Fibroblast of skin of scalp (primary cell): ENCODE measurements around the gene MYOF.
"Not testable (repeated sequence)": the region's sequence is repeated elsewhere in the genome, so short reads cannot be mapped to it uniquely, and the experiment has no call there.

Experiments
- DNase-seq: peaks from one replicate; pipeline ENCODE4 v3.0.0-alpha.2; 2013

The MYOF gene

DNA sequence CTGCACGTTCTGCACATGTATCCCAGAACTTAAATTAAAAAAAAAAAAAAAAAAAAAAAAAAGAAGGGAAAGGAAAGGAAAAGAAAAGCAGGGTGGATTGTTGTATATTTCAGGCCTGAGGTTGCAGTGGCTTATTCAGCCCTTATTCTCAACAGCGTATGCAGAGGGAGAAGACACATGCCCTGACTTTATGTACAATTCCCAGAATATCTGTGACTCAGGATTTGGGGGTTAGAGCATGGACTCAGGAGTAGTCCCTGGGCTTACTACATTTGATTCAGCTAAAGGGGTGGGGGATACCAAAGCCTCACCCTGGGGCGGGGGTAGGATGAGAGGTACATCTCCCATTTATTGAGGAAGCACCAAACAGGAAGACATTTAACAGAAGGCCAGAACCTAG lies 137.4 kb downstream of the MYOF start:
- DNase-seq = no peak

DNA sequence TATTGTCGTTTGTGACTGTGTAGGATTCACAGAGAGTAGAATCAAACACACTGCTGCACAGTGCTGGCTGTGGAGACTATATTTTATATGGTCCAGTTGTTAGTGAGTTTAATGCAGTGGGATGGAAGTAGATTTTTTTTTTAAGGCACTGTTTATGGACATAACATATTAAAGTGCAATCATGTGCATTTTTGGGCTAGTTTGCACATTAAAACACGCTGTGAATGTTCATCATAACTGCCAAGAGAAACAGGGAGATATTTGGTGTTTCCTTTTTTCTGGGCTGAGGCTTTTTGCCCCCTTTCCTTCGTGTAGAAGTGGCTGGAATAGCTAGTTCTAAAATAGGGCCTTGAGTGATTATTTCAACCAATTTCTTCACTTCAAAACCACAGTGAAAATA lies 139.2 kb downstream of the MYOF start:
- no peak for DNase-seq

DNA sequence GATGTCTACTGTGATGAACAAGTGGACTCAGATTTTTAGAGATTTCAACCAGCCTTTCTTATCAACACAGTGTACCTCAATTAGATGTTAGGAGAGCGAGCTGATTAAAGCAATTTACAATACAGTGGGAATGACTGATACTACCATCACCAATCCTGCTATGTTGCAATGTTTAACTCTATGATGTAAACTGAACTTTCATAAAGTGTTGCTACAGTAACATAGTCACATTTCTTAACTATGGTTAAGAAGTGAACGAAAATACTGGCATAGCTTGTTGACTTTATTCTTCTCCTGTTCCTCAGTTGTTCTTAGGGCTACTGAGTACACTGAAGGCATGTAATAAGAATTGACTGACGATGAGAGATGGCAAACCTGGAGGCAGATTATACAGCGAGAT lies 139.8 kb downstream of the MYOF start:
- DNase-seq = no peak

DNA sequence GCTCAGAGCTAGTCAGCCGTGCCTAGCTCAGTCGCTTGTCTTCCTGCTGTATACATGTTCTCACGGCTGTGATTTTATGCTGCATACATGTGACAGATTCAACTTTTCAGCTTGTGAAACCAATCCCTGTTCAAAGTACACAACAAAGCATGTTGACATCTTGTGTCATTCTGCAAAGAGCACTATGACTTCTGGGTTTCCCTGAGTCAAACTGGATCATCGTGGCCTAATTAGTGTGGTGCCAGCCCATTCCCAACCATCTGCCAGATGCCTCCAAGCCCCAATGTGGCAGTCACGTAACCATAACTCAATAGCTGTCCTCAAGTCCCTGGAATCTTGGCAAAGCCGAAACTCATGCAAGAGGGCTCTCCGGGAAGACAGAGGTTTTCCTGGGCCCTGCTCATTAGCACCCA lies 144.8 kb downstream of the MYOF start:
- peak; percentile 63 for DNase-seq

DNA sequence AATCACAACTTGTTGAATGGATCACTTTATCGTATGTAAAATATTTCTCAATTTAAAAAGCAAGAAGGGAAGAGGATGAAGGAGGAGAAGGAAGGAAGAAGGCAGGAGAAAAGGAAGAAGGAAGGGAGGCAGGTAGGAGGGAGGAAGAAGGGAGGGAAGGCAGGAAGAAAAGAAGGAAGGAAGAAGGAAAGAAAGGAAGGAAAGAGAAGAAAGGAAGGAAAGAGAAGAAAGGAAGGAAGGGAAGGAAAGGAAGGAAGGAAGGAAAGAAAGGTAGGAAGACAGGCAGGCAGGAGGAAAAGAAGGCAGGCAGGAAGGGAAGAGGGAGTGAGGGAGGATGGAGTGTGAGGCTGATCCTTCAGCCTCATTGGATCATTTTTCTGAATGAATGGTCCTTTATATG lies 145.5 kb downstream of the MYOF start:
- DNase-seq = no peak

DNA sequence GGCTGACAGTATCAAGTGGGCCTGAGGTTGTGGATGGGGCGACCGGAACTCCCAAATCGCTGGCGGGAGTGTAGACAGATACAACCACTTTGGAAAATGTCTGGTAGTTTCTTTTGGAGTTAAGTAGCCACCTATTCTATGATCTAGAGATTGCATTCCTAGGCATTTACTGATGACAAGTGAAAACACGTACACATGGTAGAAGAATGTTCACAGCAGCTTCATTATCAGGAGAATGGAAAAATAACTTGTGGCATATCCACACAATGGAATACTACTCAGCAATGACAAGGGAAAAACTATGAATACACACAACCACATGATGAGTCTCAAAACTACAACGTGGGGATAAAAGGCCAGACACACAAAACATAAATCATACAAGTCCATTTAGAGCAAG lies 146.0 kb downstream of the MYOF start:
- DNase-seq = no peak

DNA sequence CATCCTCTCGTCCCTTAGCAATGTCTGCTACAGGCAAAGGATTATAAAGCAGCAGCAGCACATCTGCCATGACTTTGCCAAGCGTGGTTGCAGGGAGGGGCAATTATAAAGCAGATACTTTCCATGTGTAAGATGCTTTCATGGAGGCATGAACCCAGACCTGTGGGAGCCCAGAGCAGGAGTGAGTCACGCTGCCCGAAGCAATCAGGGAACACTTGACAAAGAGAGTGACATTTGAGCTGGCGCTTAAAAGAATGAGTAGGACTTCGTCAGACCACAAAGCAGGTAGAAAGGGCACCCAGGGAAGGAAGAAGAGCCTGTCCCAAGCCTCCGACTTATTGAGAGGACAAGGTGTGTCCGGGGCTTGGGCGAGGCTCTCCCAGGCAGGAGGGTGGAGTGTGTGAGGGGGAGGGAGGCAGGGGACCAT lies 147.2 kb downstream of the MYOF start:
- DNase-seq = peak; percentile 69

DNA sequence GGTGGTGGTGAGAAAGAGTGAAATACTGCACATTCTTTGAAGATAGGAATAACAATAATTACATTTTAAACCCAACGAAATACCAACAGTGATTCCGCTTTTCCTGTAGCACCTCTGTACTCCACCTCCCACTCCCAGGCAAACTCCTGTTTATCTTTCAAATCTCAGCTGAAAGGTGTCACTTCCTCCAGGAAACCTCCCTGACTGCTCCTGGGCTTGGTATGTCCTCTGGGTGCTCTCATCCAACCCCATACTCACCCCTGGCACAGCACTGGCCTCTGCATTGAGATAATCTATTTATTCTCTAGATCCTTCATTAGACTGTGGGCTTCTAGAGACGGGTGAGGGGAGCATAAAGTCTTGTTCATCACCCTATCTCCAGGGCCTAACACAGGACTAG lies 148.0 kb downstream of the MYOF start:
- DNase-seq = no peak

DNA sequence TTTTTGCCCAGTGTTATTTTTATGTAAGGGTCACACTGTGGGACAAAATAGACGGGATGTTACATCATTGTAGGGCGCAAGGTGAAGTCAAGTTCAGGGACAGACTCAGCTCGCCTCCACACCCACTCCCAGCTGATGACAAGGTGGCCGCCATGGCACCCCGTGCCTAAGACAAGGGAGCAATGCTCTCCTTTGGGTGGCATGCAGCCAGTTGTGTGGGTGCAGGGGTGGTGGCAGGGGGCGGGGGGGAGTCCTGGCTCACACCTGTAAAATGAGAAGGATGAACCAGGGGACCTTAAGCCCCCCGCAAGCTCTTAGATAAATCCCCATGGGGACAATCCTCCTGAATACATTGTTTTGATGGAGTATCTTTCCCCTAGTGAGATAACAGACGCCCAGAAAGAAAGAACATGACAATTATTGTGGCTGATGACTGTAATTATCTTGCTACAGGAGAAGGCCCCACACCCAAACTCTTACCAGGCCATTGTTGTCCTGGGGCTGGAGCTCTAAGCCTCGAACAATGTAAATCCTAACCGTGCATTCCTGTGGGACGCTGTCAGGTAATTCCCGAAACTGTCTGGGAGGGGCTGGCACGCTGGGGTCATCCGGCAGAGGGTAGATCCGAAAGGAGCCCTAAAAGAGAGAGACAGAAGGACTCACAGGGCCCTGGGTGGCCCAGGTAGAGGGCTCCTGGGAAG lies 148.7 kb downstream of the MYOF start:
- DNase-seq = no peak

DNA sequence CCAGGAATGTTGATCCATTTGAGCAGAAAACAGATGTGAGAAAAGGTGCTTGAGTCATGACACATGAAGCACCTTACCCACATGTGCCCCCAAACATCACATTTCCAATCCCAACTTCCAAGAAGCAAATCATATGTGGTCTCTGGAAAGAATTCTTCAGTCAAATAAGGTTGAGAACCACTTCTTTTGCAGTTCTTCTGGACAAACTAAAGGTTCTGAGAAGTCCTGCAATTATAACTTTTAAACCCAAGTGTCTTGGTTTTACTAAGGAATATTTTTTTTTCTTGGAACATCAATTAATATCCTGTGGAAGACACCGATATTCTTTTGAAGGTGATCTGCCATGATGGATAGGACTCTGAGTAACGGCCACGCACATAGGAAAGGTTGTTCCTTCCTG lies 151.3 kb downstream of the MYOF start:
- no peak for DNase-seq

DNA sequence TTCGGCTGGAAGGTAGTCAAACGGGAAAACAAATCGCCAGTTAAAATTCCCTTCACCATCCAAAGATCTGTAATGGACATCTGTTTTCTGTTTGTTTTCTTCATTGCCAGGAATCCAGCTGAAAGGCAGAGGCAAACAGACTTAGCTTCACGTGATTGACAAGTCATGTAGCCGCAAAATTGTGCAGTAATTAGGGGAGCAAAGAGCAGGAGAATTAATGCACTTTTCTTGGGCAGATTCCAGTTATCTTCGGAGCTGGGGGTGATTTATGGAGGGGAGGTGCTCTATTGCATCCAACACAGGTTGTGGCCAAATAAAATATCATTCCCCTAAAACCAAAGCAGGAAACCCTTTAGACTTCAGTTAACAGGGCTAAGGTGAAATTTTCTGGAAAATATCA lies 162.2 kb downstream of the MYOF start:
- no peak for DNase-seq

DNA sequence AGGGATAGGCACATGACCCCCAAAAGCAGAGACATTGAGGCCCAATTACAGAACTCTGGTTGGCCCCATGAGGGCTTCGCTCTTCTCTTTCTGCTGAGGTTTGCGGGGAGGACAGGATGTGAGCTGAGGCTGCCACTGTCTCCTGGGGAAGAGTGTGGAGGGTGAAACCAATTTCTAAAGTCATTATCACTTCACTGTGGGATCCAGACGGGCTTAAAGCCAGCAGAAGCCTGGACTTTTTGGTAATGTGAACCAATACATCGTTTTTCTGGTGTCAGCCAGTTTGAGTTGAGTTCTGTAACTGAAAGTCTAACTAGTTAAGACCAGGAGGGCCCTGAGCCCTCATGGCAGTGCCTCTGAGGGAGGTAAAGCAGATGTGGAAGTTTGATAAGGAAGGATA lies 163.0 kb downstream of the MYOF start:
- no peak for DNase-seq

DNA sequence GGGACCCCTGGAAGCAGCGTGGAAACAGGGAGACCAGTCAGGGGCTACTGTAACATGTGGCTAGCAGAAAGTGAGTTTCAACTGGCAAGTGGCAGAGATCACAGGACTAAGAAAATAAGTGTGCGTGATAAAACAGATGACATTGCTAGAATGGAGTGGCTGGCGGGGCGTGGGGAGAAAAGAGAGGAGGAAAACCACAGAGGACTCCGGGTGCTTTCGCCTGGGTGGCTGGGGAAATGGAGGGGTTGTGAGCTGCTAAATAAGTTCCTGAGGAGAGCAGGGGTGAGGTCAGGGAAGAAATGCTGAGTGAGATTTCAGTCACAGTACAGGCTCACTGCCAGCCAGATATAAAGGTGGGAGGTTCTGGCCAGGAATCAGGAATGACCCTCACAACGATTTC lies 166.9 kb downstream of the MYOF start:
- DNase-seq = no peak

DNA sequence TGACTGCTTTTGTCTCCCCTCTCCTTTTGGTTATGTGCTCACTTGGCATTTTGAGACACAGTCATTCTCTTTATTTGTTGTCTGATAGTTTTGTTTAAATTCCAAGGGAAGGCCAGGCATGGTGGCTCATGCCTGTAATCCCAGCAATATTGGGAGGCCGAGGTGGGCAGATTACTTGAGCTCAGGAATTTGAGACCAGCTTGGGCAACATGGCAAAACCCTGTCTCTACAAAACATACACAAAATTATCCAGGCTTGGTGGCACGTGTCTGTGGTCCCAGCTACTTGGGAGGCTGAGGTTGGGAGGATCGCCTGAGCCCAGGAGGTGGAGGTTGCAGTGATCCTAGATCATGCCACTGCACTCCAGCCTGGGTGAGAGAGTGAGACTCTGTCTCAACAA lies 167.5 kb downstream of the MYOF start:
- DNase-seq = not testable (repeated sequence)

DNA sequence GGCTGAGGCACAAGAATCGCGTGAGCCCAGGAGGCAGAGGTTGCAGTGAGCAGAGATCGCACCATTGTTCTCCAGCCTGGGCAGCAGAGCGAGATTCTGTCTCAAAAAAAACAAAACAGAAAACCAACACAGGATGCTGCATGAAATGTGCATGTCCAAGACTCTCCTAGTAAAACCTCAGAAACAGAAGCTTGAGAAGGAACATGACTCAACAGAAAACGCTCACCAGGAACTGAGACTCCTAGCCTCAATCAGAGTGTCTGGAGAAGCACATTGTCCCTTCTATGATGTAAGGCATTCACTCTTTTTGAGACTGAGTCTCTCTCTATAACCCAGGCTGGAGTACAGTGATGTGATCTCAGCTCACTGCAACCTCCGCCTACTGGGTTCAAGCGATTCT lies 168.3 kb downstream of the MYOF start:
- DNase-seq = no peak

DNA sequence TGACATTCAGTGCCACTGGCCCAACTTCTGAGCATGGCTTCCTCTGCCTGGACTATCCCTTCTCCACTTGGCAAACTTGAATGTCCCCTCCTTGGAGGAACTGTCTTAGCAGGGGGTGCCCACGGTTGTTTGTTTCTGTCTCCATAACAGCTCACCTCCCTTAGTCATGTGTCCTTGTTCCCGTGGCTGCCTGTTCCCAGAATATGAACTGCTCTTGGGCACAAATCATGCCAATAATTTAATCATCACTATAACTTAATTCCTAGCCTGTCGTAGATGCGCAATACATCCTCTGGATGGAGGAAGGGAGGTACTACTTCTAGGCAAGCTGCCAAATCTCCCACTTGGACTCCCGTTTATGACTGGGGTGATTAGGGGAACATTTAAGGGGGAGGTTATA lies 173.1 kb downstream of the MYOF start:
- DNase-seq = peak; percentile 31

DNA sequence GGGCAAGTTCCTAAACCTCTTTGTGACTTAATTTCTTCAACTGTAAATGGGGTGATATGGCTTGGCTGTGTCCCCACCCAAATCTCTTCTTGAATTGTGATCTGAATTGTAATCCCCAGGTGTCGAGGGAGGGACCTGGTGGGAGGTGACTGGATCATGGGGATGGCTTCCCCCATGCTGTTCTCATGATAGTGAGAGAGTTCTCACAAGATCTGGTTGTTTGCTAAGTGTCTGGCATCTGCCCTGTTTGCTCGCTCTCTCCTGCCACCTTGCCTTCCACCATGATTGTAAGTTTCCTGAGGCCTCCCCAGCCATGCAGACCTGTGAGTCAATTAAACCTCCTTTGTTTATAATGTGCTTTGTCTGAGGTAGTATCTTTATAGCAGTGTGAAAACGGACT lies 177.0 kb downstream of the MYOF start:
- DNase-seq = no peak

DNA sequence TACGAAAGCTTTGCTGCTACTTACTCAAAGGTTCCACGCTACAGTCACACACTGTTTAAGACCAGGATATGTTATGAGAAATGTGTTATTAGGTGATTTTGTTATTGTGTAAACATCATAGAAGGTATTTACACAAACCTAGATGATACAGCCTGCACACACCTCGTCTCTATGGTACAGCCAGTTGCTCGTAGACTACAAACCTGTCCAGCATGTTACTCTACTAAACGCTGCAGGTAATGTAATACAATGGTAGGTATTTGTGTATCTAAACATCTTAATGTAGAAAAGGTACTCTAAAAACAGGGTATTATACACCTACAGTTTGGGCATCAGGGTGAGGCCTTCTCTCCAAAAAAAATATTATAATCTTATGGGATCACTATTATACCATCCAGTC lies 181.2 kb downstream of the MYOF start:
- no peak for DNase-seq

DNA sequence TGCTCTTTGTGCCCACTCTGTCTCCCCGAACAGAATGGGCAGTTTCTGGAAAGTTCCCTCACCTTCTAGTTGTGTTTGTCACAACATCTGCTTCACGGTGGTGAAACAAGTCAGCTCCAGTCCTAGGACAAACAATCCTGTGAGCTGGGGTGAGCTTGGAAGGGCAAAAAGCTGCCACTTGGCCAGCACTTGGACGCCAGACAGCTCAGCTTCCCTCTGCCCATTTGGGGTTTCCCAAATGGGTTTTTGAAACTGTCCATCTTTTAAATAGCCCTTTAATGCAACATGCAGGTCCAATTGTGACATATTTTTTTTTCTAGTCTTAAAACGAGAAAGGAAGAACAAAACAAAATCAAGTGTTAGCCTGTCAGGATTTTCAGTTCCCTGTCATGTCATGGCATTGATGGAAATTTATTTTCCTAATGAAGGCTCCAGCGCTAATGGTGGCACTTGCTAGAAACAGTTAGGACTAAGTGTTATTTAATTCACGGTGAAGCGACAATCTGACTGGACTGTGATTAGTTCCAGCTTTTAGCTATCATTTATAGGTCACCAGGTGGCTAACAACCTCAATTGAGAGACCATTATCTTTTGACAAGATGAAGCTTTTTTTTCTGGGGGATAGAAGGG lies 181.7 kb downstream of the MYOF start:
- no peak for DNase-seq

DNA sequence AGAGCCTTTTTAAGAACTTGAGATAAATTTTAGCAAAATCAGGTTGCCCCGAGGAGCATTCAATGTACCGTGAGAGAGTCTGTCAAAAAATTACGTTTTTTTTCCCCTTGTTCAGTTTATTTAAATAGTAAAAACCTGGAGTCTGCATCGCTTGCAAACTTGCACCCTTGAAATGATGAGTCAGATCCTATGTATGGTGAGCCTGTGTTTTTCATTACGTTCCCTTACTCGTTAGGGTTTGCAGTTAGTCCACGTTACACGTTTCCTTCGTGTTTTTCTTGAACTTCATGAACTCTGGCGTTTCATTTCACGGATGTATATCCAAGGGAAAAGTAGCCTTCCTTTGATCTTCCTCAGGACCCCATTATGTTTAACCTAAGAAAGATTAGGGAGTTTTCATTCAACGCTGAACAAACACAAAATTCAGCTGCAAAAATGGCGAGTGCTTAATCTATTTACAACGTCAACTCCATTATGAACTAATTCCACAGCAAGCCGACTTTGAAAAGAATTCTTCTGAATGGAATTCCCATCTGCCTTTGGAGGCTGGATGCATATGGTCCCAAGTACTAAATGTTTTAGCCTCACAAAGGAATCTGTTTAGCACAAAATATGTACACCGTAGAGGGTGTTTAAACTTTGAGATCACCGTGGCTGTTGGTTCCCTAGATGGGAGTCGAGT lies 182.4 kb downstream of the MYOF start:
- peak; percentile 69 for DNase-seq

DNA sequence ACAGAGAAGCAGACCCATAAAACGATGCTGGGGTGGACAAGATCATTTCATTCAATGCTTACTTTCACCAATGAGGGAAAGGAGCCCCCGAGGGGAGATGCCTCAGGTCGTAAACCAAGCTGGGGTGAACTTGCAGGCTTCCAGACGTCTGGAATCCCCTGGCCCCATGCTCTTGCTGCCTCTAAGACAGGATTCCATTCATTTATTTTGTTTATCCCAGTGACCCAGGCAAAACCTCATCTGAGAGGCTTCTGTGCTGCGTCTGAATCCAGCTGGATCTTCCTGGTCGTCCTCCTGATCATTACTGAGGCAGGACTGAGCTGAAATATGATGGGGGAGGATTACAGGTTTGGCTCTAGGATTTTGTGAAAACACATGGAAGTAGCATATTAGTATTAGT lies 182.9 kb downstream of the MYOF start:
- DNase-seq = peak; percentile 20

DNA sequence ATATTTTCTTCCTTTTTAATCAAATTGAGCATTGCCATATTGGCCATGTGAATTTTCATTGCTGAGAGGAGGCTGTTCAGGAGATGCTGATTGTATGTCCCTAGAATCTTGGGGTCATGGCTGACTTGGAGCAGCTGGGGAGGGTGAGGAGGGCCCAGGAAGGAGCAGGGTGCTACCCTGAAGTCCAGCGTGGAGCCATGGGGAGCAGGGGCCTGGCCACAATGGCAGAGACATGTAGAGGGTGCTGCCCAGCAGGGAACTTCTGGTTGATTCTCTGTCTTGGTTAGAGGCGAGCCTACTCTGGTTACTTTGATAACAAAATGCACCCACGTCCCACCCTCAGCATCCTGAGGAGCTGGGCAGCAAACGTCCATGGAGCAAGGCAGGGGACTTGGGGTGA lies 186.0 kb downstream of the MYOF start:
- no peak for DNase-seq

DNA sequence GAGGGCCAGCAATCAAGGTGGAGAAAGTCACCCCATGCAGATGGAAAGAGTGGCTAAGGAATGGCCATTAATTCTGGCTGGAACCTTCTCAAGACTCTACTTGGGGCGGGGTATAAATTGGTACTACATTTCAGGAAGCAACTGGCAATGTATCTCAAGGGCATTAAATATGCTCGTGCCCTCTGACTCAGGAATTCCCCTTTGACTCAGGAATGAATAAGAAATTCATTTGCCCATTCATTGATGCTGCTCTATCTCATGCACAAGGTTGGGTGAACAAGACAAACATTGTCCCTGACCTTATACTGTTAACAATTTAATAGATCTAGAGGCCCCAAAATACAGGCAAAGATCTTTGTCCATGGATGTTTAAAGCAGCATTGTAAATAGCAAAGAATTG lies 188.1 kb downstream of the MYOF start:
- DNase-seq = no peak

DNA sequence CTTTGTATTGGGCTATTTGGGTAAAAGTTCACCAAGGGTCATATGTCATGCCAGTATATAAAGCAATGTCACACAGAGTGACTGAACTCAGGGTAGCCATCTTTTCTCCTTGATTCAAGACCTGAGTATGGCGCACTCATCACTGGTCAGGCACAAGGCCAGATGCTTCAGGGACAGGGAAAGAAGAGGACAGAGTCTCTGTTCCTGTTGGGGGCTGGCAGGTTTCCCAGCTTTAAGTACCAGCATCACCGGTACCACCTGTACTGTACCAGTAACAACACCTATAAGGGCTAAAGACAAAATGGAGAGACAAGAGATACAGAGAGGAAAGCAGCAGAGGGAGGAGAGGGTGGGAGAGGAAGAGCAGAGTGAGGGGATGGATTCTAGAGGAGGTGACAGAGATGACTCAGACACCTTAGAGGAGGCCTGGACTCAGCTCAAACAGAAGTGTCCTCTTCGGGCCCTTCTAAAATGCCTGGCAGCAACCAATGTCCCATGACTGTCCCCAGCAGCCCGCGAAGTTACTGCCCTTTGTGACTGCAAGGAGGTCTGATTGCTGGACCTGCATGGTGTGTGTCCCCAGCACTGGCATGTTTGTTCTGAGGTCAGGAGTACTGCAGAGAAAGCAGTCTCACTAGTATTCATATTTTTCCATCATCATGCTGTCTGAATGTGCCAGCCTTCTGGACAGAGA lies 191.3 kb downstream of the MYOF start:
- DNase-seq = no peak
